Measurements from ENCODE around the gene KCND2. TPM values are rescaled to one million over a fixed set of nuclear protein-coding genes. Genes with fewer than 3 reads are reported as not detected.

Gene KCND2
- polyA plus RNA-seq, 1 donor from 2014 or later, result not detected

- Mint-ChIP-seq H3K36me3 (peaks cover 2% of the 10 kb centered on the region), H3K27me3 (peaks cover 5% of the 10 kb centered on the region), H3K4me3 (no peak overlapping the region), H3K27ac (no peak overlapping the region), H3K9me3 (peaks cover 0 to 2% (median 0%) of the 10 kb centered on the region in 3 donors), H3K4me1 (no peaks in the 10 kb centered on the region)
Observed at GRCh38 chr7:120797026-120797645, 524.2 kb downstream of the KCND2 start.

DNA sequence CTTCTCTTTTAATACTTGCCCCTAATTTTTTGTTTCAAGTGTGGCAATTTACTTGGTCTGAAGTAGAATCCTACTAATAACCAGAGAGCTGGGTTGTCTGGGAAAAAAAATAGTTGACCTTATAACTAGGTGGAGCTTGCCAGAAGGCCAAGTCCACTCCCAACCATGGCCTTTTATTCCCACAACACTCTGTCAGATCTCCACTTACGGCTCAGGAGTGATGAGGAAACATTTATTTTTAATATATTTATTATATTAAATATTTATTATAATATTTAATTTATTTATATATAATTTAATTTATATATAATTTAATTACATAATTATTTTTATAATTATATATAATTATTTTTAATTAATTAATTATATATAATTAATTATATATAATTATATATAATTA is 526.2 kb downstream of the KCND2 start:
- H3K27me3 Mint-ChIP-seq, result peaks cover 3% of the 10 kb centered on the region
- H3K9me3 Mint-ChIP-seq, result peaks cover 0 to 2% (median 0%) of the 10 kb centered on the region in 3 donors
- H3K4me3 Mint-ChIP-seq, result no peak overlapping the region
- H3K36me3 Mint-ChIP-seq, result peaks cover 2% of the 10 kb centered on the region
- no peak overlapping the region for H3K27ac Mint-ChIP-seq
- no peaks in the 10 kb centered on the region for H3K4me1 Mint-ChIP-seq

Measured in IgD-negative memory B cell (primary cell).